Hepatocyte (in vitro differentiated cells): Measurements from ENCODE around the gene SLC27A3. TPM values are rescaled to one million over a fixed set of nuclear protein-coding genes. Genes with fewer than 3 reads are reported as not detected.

Source experiments
- DNase-seq: peaks from one replicate; pipeline ENCODE4 v3.0.0-alpha.2; 2016; ENCODE audit warnings: low spot score
- H2AFZ ChIP-seq: fragments of 200-600 bp; sonication (generic); 2 replicates; pipeline ENCODE4 v1.6.0; 2016; ENCODE audit warnings: antibody characterized with exemption, mild to moderate bottlenecking
- H3K27ac ChIP-seq: fragments of 200-600 bp; sonication (generic); 2 replicates; pipeline ENCODE4 v1.5.1; 2016; ENCODE audit warnings: mild to moderate bottlenecking
- H3K27me3 ChIP-seq: fragments of 200-600 bp; sonication (generic); 2 replicates; pipeline ENCODE4 v1.6.1; 2016
- H3K36me3 ChIP-seq: fragments of 200-600 bp; sonication (generic); replicated peaks from 2 replicates; pipeline ENCODE4 v1.5.1; 2016; ENCODE audit warnings: low read depth; ENCODE audit not compliant: insufficient read depth
- H3K4me1 ChIP-seq: fragments of 200-600 bp; sonication (generic); 2 replicates; pipeline ENCODE4 v1.5.1; 2016; ENCODE audit warnings: mild to moderate bottlenecking, moderate library complexity; ENCODE audit not compliant: insufficient read depth
- H3K4me2 ChIP-seq: fragments of 200-600 bp; sonication (generic); 2 replicates; pipeline ENCODE4 v1.6.0; 2016
- H3K4me3 ChIP-seq: fragments of 200-600 bp; sonication (generic); 2 replicates; pipeline ENCODE4 v1.5.1; 2016; ENCODE audit warnings: mild to moderate bottlenecking
- H3K79me2 ChIP-seq: fragments of 200-600 bp; sonication (generic); 2 replicates; pipeline ENCODE4 v1.6.0; 2017; ENCODE audit warnings: mild to moderate bottlenecking
- H3K9me2 ChIP-seq: fragments of 200-600 bp; sonication (generic); replicated peaks from 2 replicates; pipeline ENCODE4 v1.6.0; 2017; ENCODE audit warnings: mild to moderate bottlenecking; ENCODE audit not compliant: insufficient read depth
- H3K9me3 ChIP-seq: fragments of 200-600 bp; sonication (generic); 2 replicates; pipeline ENCODE4 v1.5.1; 2016; ENCODE audit warnings: low read depth, mild to moderate bottlenecking
- H4K20me1 ChIP-seq: fragments of 200-600 bp; sonication (generic); 2 replicates; pipeline ENCODE4 v1.6.0; 2016; ENCODE audit warnings: mild to moderate bottlenecking; ENCODE audit not compliant: insufficient read depth, poor library complexity, severe bottlenecking
- CTCF ChIP-seq: fragments of 200-600 bp; sonication (generic); IDR thresholded peaks from 2 replicates; pipeline ENCODE4 v1.5.1; 2016; ENCODE audit warnings: antibody characterized with exemption, mild to moderate bottlenecking; ENCODE audit not compliant: poor library complexity
- EZH2 ChIP-seq: fragments of 200-600 bp; sonication (generic); IDR thresholded peaks from 2 replicates; pipeline ENCODE4 v1.6.1; 2016; ENCODE audit warnings: antibody characterized with exemption, mild to moderate bottlenecking, borderline replicate concordance
- EZH2phosphoT487 ChIP-seq: fragments of 200-600 bp; sonication (generic); IDR thresholded peaks from one replicate; pipeline ENCODE4 v1.6.1; 2018; ENCODE audit warnings: antibody characterized with exemption, mild to moderate bottlenecking, low read depth, moderate library complexity; ENCODE audit not compliant: unreplicated experiment, severe bottlenecking
- WGBS: methylation state at CpG from one replicate; pipeline ENCODE4 v1.1.6; 2016; ENCODE audit warnings: low lambda C conversion rate; ENCODE audit errors: missing lambda C conversion rate; 5-methylcytosine and 5-hydroxymethylcytosine counted together
- polyA plus RNA-seq: library from polyadenylated mRNA; unstranded; fragments of >200 nt; fragmentation: Nextera tagmentation; extraction: Ambion mirVana; gene quantifications from 2 replicates; pipeline ENCODE4 v1.2.1, GENCODE V29; 2016
- total RNA-seq: library from RNA; depleted of rRNA; stranded (reverse); fragments of >200 nt; gene quantifications from 2 replicates; pipeline ENCODE4 v1.2.3, GENCODE V29; 2014

The SLC27A3 gene
- total and polyA plus RNA-seq, 2 experiments from 2014 or later = 21.5 to 37.2 TPM

DNA sequence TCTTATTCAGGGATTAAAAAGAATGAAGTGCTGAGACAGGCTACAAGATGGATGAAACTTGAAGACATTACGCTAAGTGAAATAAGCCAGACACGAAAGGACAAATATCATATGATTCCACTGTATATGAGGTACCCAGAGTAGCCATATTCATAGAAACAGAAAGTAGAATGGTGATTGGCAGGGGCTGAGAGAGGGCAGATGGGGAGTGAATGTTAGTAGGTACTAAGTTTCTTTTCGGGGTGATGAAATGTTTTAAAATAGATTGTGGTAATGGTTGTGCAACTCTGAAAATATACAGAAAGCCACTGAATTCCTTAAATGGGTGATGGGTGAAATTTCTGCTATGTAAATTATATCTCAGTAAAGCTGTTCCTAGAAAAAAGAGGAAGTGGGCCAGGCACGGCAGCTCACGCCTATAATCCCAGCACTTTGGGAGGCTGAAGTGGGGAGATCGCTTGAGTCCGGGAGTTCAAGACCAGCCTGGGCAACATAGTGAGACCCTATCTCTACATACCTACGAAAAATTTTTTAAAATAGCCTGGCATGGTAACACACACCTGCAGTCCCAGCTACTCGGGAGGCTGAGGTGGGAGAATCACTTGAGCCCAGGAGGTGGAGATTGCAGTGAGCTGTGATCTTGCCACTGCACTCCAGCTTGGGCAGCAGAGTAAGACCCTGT, 15.9 kb downstream of the SLC27A3 start:
- Histone ChIP-seq H2AFZ (peak overlapping the region; percentile 37), H3K4me1 (no peaks in the 10 kb centered on the region), H3K27ac (peak overlapping the region; percentile 95), H3K36me3 (no peaks in the 10 kb centered on the region), H3K27me3 (no peaks in the 10 kb centered on the region), H3K4me2 (peak overlapping the region; percentile 70), H3K4me3 (no peak overlapping the region), H3K9me3 (no peaks in the 10 kb centered on the region), H3K79me2 (no peaks in the 10 kb centered on the region), H4K20me1 (no peaks in the 10 kb centered on the region), H3K9me2 (no peaks in the 10 kb centered on the region)
- TF ChIP-seq CTCF (no peak), EZH2phosphoT487 (no peak), EZH2 (no peak)
- DNase-seq = peak; percentile 56
- WGBS = 81% methylated on average over 9 of the region's 9 CpGs

- Histone ChIP-seq H4K20me1 (no peaks in the 10 kb centered on the region), H3K27me3 (no peaks in the 10 kb centered on the region), H3K4me3 (no peak overlapping the region), H2AFZ (no peak overlapping the region), H3K79me2 (no peaks in the 10 kb centered on the region), H3K4me1 (no peaks in the 10 kb centered on the region), H3K4me2 (peak overlapping the region; percentile 50), H3K27ac (peak overlapping the region; percentile 95), H3K36me3 (no peaks in the 10 kb centered on the region), H3K9me2 (no peaks in the 10 kb centered on the region), H3K9me3 (no peaks in the 10 kb centered on the region)
- WGBS = 83% methylated on average over 16 of the region's 16 CpGs
- TF ChIP-seq EZH2 = no peak
- TF ChIP-seq CTCF = no peak
- no peak for TF ChIP-seq EZH2phosphoT487
- peak; percentile 40 for DNase-seq
Measured at GRCh38 chr1:153791648-153792253, 16.5 kb downstream of the SLC27A3 start.

DNA sequence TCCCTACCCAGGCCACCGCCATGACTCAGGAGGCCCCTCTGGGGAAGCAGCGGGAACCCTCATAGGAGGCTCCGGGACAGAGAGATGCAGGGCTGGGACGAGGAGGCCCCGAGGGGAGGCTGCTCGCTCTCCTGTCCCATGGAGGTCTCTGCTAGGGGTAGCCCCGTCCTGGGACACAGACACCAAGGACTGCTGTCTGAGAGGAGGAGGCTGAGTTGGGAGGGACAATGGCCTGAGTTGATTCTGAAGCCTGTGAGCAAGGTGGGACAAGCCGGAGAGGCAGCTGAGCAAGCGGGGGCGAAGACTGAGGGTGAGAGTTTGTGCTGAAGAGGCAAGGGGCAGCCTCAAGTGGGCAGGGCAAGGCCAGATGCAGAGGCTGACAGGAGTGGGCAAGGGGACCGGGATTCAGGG, 17.4 kb downstream of the SLC27A3 start:
- no peak overlapping the region for H2AFZ ChIP-seq
- no peaks in the 10 kb centered on the region for H3K4me1 ChIP-seq
- H3K27ac ChIP-seq = no peak overlapping the region
- no peak overlapping the region for H3K4me3 ChIP-seq
- no peaks in the 10 kb centered on the region for H3K9me2 ChIP-seq
- 87% methylated on average over 11 of the region's 11 CpGs for WGBS
- H4K20me1 ChIP-seq = no peaks in the 10 kb centered on the region
- TF ChIP-seq EZH2 (no peak), CTCF (no peak), EZH2phosphoT487 (no peak)
- H3K79me2 ChIP-seq = no peaks in the 10 kb centered on the region
- DNase-seq = no peak
- H3K9me3 ChIP-seq = no peaks in the 10 kb centered on the region
- no peaks in the 10 kb centered on the region for H3K36me3 ChIP-seq
- H3K27me3 ChIP-seq = no peaks in the 10 kb centered on the region
- no peak overlapping the region for H3K4me2 ChIP-seq
